Activated naive CD4-positive, alpha-beta T cell treated with anti-CD3 and anti-CD28 coated beads, Interleukin-2, amount 50 U/mL, for 72 hours (primary cell): ENCODE results near the gene MBD3L2. TPM values are rescaled to one million over a fixed set of nuclear protein-coding genes. Genes with fewer than 3 reads are reported as not detected.
"Not testable (repeated sequence)": the region's sequence is repeated elsewhere in the genome, so short reads cannot be mapped to it uniquely, and the experiment has no call there.

Source experiments
- ATAC-seq, 2 donors: fragments of 150-1000 bp; cut with Tn5 transposase; 2 replicates each; pipeline ENCODE4 v1.10.0; 2021; ENCODE audit warnings: mild to moderate bottlenecking in 2 of 2, moderate library complexity in 2 of 2
- DNase-seq, 2 donors: peaks; one replicate each; pipeline ENCODE4 v3.0.0; 2021 to 2022; ENCODE audit warnings: low spot score in 2 of 2
- H3K27ac Mint-ChIP-seq, 2 donors: one replicate each; pipeline ENCODE4 v1.8.0; 2022; ENCODE audit warnings: mild to moderate bottlenecking in 2 of 2, mixed read lengths in 2 of 2
- H3K36me3 Mint-ChIP-seq, 2 donors: one replicate each; pipeline ENCODE4 v1.8.0; 2022; ENCODE audit warnings: mixed read lengths in 2 of 2
- H3K9me3 Mint-ChIP-seq, 2 donors: one replicate each; pipeline ENCODE4 v1.8.0; 2022; ENCODE audit warnings: mixed read lengths in 2 of 2
- total RNA-seq, 2 donors: library from RNA; stranded (reverse); gene quantifications; one replicate each; pipeline ENCODE4 v1.2.3, GENCODE V29; 2022

MBD3L2 gene
- total RNA-seq, 2 donors from 2014 or later: not detected

DNA sequence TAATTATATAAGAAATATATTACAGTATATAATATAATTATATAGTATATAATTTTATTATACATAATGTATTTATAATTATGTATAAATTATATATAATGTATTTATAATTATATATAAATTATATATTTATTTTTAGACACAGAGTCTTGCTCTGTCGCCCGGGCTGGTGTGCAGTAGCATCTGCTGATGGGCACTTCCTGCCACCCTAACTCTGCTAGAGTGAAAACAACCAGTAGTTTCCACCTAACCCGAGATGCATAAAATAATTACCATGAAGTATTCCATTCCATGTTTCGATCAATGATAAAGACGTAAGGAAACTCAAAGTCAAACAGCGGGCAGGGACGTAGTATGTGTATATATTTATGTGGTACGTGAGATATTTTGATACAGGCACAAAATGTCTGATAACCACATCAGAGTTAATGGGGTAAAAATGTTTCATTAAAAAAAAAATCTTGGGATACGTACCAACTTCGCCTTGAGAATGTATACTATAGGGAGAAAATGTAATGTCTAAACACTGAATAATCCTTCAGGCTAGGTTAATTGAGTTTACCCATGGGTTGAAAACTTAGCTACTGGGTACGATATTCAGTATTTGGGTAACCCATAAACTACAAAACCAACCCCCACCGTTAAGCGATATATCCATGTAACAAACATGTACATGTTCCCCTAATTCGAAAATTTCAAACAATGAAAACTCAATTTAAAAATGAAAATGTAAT, 5.7 kb downstream of the MBD3L2 start:
- not testable (repeated sequence) for H3K36me3 Mint-ChIP-seq, H3K9me3 Mint-ChIP-seq, H3K27ac Mint-ChIP-seq, DNase-seq
- peak; percentile 40 to 62 for ATAC-seq

DNA sequence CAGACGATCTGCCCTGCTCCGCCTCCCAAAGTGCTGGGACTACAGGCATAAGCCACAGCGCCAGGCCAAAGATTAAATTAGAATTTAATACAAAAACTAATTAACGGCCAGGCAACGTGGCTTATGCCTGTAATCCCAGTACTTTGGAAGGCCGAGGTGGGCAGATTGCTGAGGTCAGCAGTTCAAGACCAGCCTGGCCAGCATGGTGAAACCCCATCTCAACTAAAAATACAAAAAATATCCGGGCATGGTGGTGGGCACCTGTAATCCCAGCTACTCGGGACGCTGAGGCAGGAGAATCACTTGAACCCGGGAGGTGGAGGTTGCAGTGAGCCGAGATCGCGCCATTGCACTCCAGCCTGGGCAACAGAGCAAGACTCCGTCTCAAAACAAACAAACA, 6.6 kb downstream of the MBD3L2 start:
- H3K9me3 Mint-ChIP-seq, ATAC-seq, DNase-seq, H3K27ac Mint-ChIP-seq, H3K36me3 Mint-ChIP-seq: not testable (repeated sequence)

DNA sequence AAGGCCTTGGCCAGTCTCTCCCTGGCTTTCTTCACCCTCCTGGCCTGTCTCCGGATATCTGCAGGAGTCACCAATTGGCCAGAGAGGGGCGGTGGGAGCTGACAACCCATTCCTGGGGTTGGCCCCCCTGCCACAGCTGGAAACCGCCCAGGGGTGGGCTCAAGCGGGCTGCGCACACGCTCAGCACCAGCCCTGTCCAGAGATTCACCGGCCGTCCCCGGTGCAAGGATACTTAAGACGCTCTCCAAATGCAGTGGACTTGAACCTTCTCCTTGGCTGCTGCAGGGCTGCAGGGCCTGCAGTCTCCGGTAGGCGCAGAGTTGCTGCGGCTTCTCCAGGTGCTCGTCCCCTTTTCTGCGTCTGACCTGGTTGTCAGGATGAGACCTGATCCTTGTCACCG, 7.2 kb downstream of the MBD3L2 start:
- not testable (repeated sequence) for H3K27ac Mint-ChIP-seq, ATAC-seq, DNase-seq, H3K9me3 Mint-ChIP-seq, H3K36me3 Mint-ChIP-seq

DNA sequence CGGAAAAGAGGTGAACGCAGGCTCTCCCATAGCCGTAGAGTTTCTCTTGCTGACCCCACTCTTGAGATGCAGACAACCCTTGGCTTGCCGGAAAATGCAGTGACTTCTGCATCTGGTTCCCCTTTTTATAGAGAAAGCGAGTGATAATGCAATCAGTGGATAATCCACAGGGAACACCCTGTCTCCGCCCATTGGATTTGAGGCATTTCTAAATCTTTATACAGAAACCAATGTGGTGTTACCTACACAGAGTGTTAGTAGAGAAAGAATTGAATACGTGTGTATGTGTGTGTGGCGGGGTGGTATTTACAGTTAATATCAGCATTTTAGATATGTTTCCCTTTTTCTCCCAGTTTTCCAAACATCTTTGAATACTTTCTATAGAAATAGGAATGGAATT, 9.5 kb downstream of the MBD3L2 start, which contains the start of gene MBD3L3:
TSS of gene MBD3L3 (minus strand) at position 101 of the 400 bp plus-strand sequence. CDS start at position 30, 71 bp downstream.
- not testable (repeated sequence) for H3K36me3 Mint-ChIP-seq, ATAC-seq, H3K27ac Mint-ChIP-seq, DNase-seq, H3K9me3 Mint-ChIP-seq

DNA sequence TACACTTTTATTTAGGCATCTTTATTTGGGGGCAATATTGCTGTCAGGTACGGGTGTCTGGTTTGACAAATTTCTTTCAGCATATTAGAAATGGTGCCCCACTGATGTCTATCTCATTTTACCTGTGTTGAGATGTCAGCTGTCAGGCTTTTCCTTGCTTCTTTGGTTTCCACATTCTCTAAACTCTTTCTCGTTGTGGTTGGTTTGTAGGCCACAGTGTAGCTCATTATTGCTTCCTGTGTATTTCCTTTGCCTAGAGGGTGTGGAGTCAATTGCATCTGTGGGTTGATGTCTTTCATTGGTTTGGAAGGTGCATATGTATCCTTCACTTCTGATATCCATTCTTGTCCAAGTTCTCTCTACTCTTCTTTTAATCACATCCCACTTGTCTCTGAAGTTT, 10.9 kb downstream of the MBD3L2 start:
- H3K27ac Mint-ChIP-seq, H3K9me3 Mint-ChIP-seq, DNase-seq, H3K36me3 Mint-ChIP-seq: not testable (repeated sequence)
- peak in 1 of 2 donors; percentile 46 for ATAC-seq

DNA sequence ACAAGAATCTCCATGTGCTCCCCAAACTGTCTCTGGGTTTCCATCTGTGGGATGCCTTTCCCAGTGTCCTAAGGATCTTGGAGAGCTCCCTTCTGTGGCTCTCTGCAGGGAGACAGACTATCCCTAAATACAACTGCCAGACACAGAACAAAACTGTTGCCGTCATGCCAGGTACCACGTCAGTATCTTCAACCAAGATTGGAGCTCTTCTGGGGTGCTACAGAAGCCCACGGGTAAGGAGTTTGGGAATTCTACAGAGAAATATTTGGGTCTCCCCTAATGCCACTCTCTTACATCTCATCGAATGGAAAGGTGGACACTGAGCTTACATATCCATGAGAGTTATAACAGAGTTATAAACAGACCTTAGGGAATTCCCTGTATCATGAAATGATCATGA, 14.2 kb downstream of the MBD3L2 start:
- no peak overlapping the region for H3K27ac Mint-ChIP-seq
- peaks cover 0 to 4% of the 10 kb centered on the region in 2 donors for H3K9me3 Mint-ChIP-seq
- ATAC-seq: peak; percentile 63 to 75
- H3K36me3 Mint-ChIP-seq: no peaks in the 10 kb centered on the region
- peak in 1 of 2 donors; percentile 2 for DNase-seq

DNA sequence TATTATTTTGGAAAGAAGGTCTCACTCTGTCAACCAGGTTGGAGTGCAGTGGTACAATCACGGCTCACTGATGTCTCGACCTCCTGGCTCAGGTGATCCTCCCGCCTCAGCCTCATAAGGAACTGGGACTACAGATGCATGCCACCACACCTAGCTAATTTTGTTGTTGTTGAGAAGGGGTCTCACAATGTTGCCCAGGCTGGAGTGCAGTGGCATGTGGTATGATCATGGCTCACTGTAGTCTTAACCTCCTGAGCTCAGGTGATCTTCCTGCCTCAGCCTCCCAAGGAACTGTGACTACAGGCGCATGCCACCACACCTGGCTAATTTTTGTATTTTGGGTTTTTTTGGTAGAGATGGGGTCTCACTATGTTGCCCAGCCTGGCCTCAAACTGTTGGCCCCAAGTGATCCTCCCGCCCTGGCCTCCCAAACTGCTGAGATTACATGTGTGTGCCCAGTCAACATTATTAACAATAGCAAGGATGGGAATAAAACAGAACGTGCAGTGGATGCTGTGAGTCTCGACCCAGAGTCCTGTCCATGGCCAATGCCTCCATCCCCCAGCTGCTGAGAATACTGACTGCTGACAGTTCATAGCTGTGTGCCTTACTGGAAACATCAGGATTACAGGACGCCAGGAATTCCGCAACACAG, 14.8 kb downstream of the MBD3L2 start:
- ATAC-seq (peak; percentile 65 to 81), DNase-seq (peak in 1 of 2 donors; percentile 2)
- no peak overlapping the region for H3K27ac Mint-ChIP-seq
- H3K9me3 Mint-ChIP-seq: peaks cover 0 to 4% of the 10 kb centered on the region in 2 donors
- no peaks in the 10 kb centered on the region for H3K36me3 Mint-ChIP-seq

DNA sequence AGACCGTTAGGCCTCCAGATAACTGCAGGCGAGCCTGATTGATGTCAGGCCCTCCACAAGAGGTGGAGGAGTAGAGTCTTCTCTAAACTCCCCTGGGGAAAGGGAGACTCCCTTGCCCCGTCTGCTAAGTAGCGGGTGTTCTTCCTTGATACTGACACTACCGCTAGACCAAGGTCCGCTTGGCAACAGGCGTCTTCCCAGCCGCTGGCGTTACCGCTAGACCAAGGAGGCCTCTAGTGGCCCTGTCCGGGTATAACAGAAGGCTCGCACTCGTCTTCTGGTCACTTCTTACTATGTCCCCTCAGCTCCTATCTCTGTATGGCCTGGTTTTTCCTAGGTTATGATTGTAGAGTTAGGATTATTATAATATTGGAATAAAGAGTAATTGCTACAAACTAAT, 18.0 kb downstream of the MBD3L2 start:
- H3K36me3 Mint-ChIP-seq: peaks cover 14 to 18% of the 10 kb centered on the region in 2 donors
- not testable (repeated sequence) for H3K9me3 Mint-ChIP-seq, H3K27ac Mint-ChIP-seq, ATAC-seq
- DNase-seq: peak in 1 of 2 donors; percentile 2

DNA sequence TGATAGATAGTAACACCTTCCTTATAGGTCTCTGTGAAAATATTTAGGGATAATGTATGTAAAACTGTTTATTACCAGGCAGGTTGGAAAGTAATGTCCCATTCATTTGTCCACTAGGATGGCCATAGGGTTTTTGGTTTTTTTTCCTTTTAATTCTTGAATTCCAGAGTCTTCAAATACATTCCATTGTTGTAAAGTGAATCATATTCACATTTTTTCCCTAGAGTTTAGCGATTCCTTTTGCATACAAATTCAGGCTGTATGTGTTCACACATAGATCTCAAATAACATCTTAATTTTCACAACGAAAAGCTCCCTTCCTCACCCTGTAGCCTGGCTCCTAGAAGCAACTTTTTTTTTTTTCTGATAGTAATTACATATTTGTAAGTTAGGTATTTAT, 18.6 kb downstream of the MBD3L2 start:
- ATAC-seq: no peak
- Mint-ChIP-seq H3K27ac (no peak overlapping the region), H3K36me3 (peaks cover 20 to 24% of the 10 kb centered on the region in 2 donors), H3K9me3 (peaks cover 0 to 4% of the 10 kb centered on the region in 2 donors)
- no peak for DNase-seq

DNA sequence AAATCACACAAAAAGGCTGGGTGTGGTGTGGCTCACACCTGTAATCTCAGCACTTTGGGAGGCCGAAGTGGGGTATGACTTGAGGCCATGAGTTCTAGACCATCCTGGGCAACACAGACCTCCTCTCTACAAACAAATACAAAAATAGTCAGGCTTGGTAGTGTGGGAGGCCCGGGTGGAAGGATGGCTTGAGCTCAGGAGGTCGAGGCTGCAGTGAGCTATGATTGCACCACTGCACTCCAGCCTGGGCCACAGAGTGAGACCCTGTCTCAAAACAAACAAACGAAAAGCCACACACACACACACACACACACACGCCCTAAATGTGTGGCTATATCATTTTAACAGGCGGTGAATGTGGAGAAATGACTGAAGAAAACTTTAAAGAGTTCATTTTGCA, 19.5 kb downstream of the MBD3L2 start:
- Mint-ChIP-seq H3K36me3 (peaks cover 22 to 31% of the 10 kb centered on the region in 2 donors), H3K27ac (peak overlapping the region in 1 of 2 donors; percentile 96), H3K9me3 (peaks cover 0 to 4% of the 10 kb centered on the region in 2 donors)
- ATAC-seq: no peak
- DNase-seq: peak in 1 of 2 donors; percentile 2

DNA sequence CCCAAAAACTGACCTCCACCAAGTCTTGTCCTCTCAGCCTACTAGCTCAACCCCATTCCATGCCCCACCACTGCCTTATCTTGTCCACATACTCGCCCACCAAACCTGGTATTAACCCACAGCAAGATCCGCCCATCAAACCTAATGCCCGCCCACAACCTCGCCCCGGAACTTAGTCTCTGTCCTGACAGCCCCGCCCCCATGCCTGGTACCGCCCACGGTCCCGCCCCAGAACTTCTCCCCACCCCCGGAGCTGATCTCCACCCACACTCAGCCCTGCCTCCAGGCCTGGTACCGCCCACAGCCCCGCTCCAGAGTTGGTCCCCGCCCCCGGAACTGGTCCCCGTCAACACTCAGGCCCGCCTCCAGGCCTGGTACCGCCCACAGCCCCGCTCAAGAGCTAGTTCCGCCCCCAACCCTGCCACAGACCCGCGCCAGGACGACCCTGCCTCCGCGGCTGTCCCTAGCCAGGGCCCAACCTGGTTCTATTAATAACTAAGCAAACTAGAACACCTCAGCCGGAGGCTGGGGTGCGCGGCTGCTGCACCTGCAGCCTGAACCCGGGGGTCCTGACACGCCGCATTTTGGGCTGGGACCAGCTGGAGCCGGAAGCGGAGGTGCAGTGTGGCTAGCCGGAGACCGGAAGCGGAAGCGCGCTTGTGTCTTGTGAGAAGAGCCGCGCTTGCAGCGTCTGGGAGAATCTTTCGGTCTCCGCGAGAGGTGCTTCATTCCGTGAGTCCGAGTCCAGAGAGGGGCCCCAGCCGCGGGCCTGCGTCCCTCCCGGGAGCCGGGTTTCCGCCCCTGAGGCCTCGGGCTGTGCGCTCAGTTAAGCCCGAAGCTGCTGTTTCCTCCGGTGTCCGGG, 20.2 kb downstream of the MBD3L2 start, which contains the start of gene ZNF557:
TSS of gene ZNF557 (plus strand) at position 662 of the 862 bp plus-strand sequence. CDS start 5,372 bp downstream, outside the sequence.
- peak; percentile 96 for ATAC-seq
- Mint-ChIP-seq H3K27ac (peak within 1 kb of the TSS; percentile 93 to 96), H3K9me3 (peaks cover 1 to 4% of the 10 kb centered on the region in 2 donors), H3K36me3 (peaks cover 25 to 38% of the 10 kb centered on the region in 2 donors)
- peak; percentile 98 for DNase-seq

DNA sequence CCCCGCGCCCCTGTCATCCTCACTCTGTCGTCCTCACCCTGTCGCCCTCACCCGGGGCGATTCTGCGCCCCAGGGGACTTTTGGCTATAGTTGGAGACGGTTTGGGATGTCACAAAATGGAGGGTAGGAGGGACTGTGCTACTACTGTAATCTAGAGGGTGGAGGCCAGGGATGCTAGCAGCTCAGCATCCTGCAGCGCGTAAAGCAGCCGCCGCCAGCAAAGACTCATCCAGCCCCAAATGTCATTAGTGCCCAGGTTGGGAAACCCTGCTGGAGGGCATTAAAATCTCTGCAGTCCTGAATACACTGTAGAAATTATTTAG, 20.7 kb downstream of the MBD3L2 start:
- peaks cover 4% of the 10 kb centered on the region in 2 donors for H3K9me3 Mint-ChIP-seq
- no peak for DNase-seq
- peak in 1 of 2 donors; percentile 25 for ATAC-seq
- peaks cover 31 to 44% of the 10 kb centered on the region in 2 donors for H3K36me3 Mint-ChIP-seq
- H3K27ac Mint-ChIP-seq: peak overlapping the region; percentile 67 to 96

DNA sequence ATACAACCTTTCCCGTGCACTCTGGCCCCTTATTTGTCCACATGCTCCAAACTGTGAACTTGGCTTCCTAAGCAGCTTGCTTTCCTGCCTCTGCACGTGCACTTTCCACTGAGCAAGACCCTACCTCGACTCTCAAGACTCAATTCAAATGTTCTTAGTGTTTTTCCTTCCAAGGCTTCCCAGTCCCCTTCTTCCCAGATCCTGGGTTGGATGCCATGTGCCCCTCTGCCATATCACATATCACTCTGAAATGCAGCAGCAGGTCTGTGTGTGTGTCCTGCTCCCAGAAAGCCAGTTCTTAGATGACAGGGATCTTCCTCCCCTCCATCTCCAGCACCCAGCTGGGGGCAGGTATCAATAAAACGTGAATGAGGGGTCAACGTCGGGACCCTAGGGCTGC, 23.4 kb downstream of the MBD3L2 start:
- H3K36me3 Mint-ChIP-seq: peaks cover 56 to 71% of the 10 kb centered on the region in 2 donors
- H3K27ac Mint-ChIP-seq: peak overlapping the region in 1 of 2 donors; percentile 57
- DNase-seq: no peak
- H3K9me3 Mint-ChIP-seq: peaks cover 5 to 6% of the 10 kb centered on the region in 2 donors
- no peak for ATAC-seq

DNA sequence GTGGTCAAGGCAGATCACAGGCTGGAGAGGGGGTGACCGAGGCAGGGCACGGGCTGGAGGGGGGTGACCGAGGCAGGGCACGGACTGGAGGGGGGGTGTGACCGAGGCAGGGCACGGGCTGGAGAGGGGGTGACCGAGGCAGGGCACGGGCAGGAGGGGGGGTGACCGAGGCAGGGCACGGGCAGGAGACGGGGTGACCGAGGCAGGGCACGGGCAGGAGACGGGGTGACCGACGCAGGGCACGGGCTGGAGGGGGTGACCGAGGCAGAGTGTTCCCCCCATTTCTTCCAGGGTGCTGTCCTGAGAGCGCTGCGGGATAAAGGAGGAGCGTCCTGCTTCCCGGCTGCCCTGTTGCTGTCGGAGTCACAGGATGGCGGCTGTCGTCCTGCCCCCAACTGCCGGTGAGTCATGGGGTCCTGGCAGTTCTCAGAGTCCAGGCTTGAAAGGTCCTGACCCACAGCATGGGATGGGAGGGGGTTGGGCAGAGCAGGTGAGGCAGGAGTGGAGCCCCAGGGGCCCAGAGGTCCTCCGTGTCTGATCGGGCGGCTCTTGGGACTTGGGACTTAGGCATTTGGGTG, 25.7 kb downstream of the MBD3L2 start:
- peak in 1 of 2 donors; percentile 0 for DNase-seq
- peaks cover 72 to 87% of the 10 kb centered on the region in 2 donors for H3K36me3 Mint-ChIP-seq

DNA sequence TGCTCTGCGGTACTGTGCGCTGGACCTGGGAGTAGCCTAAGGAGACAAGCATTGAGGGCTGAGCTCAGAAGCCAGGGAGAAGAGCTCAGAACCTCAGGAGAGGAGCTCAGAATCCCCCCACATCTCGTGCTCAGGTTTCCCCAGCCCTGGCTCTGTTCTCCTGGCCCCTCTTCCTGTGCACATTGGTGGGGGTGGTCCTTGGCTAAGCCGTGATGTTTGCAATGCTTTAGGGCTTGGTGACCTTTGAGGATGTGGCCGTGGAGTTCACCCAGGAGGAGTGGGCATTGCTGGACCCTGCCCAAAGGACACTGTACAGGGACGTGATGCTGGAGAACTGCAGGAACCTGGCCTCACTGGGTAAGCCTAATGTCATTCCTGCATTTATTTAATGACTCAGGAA, 27.0 kb downstream of the MBD3L2 start:
- no peak for ATAC-seq
- Mint-ChIP-seq H3K36me3 (peaks cover 83 to 95% of the 10 kb centered on the region in 2 donors), H3K27ac (no peak overlapping the region), H3K9me3 (peaks cover 31 to 35% of the 10 kb centered on the region in 2 donors)
- DNase-seq: no peak

More for the DNA sequence above, 25.7 kb downstream of the MBD3L2 start:
- Mint-ChIP-seq H3K27ac (no peak overlapping the region), H3K9me3 (peaks cover 22 to 25% of the 10 kb centered on the region in 2 donors)
- no peak for ATAC-seq

DNA sequence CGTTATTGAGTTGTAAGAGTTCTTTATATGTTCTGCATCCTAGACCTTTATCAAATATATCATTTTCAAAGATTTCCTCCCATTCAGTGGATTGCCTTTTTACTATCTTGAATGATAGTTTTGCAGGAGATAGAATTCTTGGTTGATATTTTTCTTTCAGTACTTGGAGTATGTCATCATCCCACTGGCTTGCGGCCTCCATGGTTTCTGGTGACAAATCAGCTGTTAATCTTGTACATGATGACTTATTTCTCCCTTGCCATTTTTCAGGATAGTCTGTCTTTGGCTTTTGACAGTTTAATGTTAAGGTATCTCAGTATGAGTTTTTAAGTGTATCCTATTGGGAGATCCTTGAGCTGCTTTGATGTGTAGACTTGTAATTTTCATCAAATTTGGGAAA, 28.9 kb downstream of the MBD3L2 start:
- peaks cover 41 to 44% of the 10 kb centered on the region in 2 donors for H3K9me3 Mint-ChIP-seq
- DNase-seq (no peak), ATAC-seq (no peak)
- H3K27ac Mint-ChIP-seq: no peak overlapping the region
- H3K36me3 Mint-ChIP-seq: peaks cover 85 to 99% of the 10 kb centered on the region in 2 donors
